ENCODE results near the gene TMEM212.

DNA sequence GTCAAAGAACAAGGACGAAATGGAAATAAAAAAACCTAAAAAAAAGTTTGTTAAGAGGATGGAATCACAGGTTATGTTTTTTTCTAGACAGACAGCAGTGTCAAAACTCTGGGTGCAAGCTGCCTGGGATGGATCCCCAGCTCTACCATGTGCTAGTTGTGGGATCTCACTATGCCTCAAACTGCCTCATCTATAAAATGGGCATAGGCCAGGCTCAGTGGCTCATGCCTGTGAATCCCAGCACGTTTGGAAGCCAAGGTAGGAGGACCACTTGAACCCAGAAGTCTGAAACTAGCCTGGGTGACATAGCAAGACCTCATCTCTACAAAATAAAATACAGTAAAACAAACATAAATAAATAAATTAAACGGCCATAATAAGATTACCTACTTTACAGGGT, 37.5 kb upstream of the TMEM212 start:
- TF ChIP-seq EP300 (IDR thresholded peaks at IDR 0.05) (no peak), TFCP2L1 (CRISPR knock-in tag; IDR thresholded peaks at IDR 0.05) (no peak), MAZ (IDR thresholded peaks at IDR 0.05; ENCODE audit: borderline replicate concordance, low read depth, low read length) (no peak), POLR2A (IDR thresholded peaks at IDR 0.05; ENCODE audit: low read length) (no peak), FOSL2 (IDR thresholded peaks at IDR 0.05) (no peak), FOSL2 (CRISPR knock-in tag; IDR thresholded peaks at IDR 0.05) (no peak), SMC3 (IDR thresholded peaks at IDR 0.05) (no peak), JUN (IDR thresholded peaks at IDR 0.05) (no peak)
- TF ChIP-seq, protein P1, sequence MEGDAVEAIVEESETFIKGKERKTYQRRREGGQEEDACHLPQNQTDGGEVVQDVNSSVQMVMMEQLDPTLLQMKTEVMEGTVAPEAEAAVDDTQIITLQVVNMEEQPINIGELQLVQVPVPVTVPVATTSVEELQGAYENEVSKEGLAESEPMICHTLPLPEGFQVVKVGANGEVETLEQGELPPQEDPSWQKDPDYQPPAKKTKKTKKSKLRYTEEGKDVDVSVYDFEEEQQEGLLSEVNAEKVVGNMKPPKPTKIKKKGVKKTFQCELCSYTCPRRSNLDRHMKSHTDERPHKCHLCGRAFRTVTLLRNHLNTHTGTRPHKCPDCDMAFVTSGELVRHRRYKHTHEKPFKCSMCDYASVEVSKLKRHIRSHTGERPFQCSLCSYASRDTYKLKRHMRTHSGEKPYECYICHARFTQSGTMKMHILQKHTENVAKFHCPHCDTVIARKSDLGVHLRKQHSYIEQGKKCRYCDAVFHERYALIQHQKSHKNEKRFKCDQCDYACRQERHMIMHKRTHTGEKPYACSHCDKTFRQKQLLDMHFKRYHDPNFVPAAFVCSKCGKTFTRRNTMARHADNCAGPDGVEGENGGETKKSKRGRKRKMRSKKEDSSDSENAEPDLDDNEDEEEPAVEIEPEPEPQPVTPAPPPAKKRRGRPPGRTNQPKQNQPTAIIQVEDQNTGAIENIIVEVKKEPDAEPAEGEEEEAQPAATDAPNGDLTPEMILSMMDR (IDR thresholded peaks at IDR 0.05) = no peak
- TF ChIP-seq, protein P2, sequence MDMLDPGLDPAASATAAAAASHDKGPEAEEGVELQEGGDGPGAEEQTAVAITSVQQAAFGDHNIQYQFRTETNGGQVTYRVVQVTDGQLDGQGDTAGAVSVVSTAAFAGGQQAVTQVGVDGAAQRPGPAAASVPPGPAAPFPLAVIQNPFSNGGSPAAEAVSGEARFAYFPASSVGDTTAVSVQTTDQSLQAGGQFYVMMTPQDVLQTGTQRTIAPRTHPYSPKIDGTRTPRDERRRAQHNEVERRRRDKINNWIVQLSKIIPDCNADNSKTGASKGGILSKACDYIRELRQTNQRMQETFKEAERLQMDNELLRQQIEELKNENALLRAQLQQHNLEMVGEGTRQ (IDR thresholded peaks at IDR 0.05) = no peak

Data from A549 (cell line).